ENCODE results near the gene CDK14.
"Not testable (repeated sequence)": the region's sequence is repeated elsewhere in the genome, so short reads cannot be mapped to it uniquely, and the experiment has no call there.

CDK14 gene

GRCh38 chr7:91135703-91136430 lies 539.7 kb downstream of the CDK14 start:
- no peak for DNase-seq

DNA sequence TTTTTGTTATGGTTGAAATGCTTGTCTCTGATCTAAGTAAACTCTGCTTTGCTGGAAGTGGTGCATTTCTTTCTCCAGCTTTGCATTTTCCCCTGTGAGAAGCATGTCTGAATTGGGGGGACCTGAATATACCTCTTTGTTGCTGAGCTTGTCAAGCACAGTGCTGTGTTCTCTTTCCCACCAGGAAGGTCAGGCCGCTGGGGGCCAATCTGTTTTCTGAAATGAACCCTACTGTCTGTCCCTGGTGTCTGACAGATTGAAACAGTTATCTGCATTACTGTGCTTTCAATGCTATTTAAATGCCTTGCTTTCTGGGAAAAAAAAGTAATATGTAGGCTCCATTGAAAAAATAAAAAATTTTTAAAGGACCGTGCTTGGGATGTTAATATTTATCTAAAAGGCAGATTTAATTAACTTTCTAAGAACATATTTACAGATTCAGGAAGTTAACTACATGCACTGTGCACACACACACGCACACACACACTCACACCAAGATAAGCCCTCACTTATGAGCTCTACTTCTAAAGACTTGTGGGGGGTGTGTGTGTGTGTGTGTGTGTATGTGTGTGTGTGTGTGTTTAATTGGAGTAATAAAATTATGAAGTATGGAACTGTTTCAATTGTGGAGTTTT lies 541.1 kb downstream of the CDK14 start:
- no peak for DNase-seq

DNA sequence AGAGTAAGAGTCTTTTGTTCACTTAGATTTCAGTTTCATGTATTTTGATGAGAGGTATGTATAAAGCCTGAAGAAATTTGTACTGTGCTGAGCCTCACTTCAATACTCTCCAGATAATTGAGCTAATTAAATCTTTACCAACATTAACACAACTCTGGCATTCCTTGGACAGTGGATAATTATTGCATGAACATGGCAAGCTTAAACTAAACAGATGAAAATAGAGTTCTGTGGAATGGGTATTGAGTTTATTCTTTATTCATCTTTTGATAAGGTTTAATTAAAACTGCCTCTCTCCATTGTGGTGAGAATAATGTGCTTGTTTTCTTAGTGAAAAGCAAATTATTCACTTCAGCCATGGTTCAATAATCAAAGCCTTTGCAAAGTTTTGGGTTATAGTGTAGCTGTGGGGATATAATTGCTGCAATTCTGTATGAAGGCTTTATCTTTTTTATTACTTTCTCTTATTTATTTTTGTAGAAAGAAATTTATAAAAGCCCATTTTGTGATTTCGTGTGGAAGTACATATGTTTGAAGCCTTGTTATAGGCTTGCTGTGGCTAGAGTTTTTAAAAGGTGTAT lies 541.8 kb downstream of the CDK14 start:
- DNase-seq: no peak

- no peak for DNase-seq
Measured at GRCh38 chr7:91140286-91140685, 544.2 kb downstream of the CDK14 start.

GRCh38 chr7:91140982-91141381 lies 544.9 kb downstream of the CDK14 start:
- no peak for DNase-seq

DNA sequence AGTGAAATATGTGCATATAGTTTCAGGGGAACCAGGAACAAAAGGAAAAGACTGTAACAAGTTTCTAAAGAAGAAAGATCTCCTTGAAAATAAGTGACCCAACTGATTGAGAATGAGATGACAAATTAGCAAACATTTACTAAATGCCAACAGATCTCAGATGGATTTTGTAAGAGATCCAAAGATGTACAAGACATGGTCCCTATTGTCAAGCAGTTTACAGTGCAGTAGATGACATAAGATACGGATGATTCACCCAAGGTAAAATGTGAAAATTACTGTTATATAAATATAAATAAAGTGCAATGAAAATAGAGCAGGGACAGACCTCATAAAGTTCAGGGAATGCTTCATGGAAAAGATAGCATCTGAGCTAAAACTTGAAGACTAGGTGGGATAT lies 546.6 kb downstream of the CDK14 start:
- no peak for DNase-seq

GRCh38 chr7:91149341-91150246 lies 553.5 kb downstream of the CDK14 start:
- no peak for DNase-seq

DNA sequence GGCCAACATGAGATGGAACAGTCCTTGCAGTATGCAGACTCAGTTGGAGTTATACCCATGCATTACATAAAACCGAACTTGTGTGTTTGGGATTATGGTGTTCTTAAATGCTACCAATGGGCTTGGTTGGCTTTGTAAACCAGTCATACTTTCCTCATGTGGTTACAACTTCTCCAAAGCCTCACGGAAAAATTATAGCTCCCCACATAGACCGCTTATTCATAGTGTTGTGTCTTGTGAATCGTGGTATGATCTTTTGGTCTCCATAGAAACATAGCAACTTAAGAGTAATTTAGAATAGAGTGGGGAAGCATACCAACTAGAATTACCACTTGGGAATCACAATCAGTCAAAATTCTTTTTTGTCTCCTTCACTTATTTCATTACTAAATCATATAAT lies 555.8 kb downstream of the CDK14 start:
- DNase-seq: no peak

- DNase-seq: no peak
Measured at GRCh38 chr7:91156316-91157185, 560.4 kb downstream of the CDK14 start.

- no peak for DNase-seq
Measured at GRCh38 chr7:91157579-91158320, 561.6 kb downstream of the CDK14 start.

GRCh38 chr7:91162436-91162835 lies 566.3 kb downstream of the CDK14 start:
- DNase-seq: no peak

DNA sequence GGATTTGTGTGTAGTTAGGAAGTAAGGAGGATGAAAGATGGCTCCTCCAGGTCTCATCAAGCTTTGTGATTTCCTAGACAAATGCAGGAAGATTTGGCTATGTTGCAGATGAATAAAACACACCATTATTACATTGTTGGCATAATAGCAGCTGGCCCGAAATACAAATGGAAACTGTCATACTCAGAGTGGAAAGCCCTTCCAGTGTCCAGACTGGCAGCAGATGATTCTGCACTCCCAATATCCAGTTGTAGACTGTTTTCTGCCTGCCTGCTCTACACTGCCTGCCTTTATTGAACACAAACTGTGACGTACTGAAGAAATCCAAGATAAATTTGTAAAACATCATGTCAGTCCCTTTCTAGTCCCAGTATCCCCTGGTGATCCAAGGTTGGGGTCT lies 568.4 kb downstream of the CDK14 start:
- no peak for DNase-seq

DNA sequence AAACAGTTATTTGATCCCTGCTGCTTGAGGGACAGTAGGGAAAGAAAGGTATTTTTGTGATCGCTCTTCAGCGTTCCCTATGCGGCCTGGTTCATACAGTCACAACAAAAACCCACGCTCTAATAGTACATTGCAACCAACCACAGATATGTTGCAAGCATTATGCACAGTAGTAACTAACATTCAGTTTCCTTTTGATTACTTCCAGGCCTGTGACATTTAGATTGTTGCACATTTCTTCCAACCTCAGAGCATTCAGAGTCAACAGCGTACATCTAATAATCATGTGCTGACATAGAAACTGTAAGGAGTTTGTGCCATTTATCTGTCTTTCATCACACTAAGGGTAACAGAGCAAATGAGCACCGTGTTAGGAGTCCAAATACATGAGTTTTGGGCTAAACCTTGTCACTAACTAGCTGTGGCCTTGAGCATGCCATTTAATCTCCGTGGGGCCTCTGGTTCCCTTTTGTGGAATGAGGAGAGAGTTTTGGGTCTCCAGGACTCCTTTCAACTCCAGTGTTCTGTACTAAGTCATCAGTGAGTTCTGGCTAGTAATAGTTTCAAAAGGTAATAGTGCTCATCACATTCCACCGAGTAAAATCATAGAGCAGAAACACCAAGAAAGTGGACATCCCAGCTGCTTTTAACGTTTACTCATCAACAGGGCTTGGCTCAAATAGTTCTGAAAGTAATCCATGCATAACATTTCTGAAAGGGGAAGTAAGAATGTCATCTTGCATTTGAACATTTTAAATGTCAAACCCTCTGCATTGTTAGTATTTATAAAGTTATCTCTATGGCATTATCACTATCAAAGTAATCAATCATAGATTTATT lies 569.1 kb downstream of the CDK14 start:
- DNase-seq: no peak

DNA sequence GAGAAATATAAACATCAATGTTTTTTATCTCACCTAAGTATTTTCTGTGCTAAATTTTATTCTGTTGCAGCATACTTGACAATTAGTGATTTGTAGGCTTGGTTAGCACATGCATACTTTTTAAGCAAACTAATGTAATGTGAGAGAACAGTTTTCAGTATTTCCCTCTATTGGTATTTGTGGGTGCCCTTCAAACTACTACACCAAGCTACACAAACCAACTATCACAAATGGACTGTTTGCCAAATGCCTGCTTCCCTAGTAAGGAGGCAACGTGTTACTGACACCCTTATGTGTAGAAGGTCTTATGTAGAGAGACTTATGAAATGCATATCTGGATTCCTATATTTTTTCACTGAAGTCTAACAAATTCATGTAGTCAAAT lies 569.7 kb downstream of the CDK14 start:
- no peak for DNase-seq

DNA sequence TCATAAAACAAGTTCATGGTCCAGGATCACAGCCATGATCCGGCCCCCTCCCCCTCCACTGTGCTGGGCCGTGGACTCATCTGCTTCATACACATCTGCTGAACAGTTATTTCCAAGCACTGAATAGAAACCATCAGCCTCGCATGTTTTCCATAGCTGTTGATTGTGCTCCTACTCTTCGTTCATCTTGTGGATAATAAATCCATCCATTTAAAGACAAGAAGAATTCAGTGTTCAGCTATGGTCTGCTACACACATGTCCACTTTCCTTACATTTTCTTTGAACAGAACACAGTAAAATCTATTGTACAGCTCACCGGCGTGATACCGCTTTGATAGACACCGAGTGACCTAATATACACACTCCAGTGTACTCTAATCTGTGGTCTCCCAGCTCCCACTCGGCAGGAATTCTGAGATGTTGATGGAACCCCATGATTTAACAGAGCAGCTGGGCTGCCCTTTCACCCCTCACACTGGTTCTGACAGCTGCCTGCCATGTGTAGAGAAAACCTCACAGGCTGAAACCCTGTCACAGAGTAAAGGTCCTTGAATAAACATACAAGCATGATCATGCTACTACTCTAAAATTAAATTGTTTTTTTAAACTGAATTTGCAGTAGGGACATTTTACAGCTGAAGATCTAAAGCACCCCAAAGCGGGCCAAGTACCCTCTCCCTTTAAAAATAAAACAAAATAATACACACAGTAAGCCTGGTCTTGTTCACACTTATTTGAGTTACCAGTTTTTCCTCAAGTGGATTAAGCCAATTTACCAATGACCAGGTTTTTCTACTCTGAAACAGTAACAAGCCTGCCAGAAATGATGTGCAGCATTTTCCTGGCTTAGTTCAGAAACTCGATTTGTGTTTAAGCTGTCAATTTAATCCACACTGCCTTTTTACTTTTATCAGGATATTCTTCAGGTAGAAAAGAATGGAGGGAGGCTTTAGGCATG lies 573.0 kb downstream of the CDK14 start:
- DNase-seq: no peak

DNA sequence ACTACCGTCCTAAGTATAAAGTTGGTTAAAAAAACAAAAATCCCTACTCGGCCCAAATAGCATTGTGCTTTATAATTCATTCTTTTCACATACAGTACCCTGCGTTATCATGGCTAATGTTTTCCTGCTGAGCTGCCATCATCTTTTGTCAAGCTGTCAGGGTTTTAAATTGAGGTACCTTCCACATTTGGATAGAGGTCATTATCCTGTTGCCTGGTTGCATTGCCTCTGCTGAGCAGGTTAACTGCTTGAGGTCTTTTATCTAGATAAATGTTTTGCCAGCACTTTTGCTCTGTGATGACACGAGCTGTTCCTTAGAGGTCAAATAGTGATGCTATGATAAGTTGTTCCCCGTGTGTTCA lies 573.7 kb downstream of the CDK14 start:
- no peak for DNase-seq

- DNase-seq: not testable (repeated sequence)
Measured at GRCh38 chr7:91173265-91173664, 577.1 kb downstream of the CDK14 start.

DNA sequence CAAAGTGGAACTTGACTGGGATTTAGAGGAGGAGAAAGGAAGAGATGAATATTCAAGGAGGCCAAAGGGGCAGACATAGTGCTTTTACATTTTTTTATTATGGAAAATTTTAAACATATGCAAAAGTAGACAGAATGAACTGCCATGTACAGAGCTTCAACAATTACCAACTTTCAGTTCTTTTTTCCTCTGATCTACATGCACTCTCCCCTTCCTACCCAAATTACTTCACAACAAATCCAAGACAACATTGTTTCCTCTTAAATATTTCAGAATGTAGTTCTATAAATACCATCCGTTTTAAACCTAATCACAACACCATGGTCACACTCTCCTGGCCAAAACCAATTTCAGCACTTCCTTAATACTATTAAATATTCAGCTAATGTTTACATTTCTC lies 584.6 kb downstream of the CDK14 start:
- DNase-seq: no peak

DNA sequence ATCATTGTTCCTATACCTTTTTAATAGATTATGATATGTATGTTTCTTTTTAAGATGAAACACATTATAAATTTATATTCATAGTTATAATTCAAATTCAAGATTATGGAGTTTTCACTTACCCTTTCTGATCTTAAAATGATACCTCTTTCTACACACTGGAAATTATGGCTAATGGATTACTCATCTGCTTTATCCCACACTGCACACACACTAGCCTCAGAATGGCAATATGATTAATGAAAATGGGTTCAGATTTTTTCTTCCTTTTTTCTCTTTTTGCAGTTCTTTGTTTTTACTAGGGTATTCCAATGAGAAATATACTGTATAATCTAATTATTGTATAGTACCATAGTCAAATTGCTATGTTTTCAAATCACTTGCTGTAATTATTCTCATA lies 585.8 kb downstream of the CDK14 start:
- no peak for DNase-seq
